ENCODE data around the gene PPP1R27. TPM values are rescaled to one million over a fixed set of nuclear protein-coding genes. Genes with fewer than 3 reads are reported as not detected.
A peak's percentile ranks its signal among the peaks of the same experiment; 100 is the strongest.

Gene PPP1R27
- total RNA-seq, 1 experiment from 2014 or later: not detected

- ChIA-PET POLR2A (ENCODE audit: low non-redundant PET) (no interaction called here), CTCF (no interaction called here)
- TF ChIP-seq CTCF (conservative IDR thresholded peaks at IDR 0.05; ENCODE audit: low read depth, low read length) (no peak), EZH2 (IDR thresholded peaks at IDR 0.05; ENCODE audit: borderline replicate concordance, low read depth, low read length, poor library complexity, severe bottlenecking) (no peak)
- BruUV-seq (replicated peaks): no TSS peak
- intact Hi-C loops (cut with micrococcal nuclease; ENCODE audit: unreplicated experiment): no loop called here
- H3K27me3 ChIP-seq (replicated peaks; ENCODE audit: insufficient read depth, low read depth, low read length, poor library complexity): no peaks in the 10 kb centered on the region
- no peaks in the 10 kb centered on the region for H3K9me3 ChIP-seq (ENCODE audit: low read depth, low read length, poor library complexity, severe bottlenecking)
- H3K4me3 ChIP-seq (ENCODE audit: low read depth, low read length, poor library complexity, severe bottlenecking): peak within 1 kb of the TSS; percentile 80
- H3K4me1 ChIP-seq (ENCODE audit: insufficient read depth, low read length, poor library complexity, severe bottlenecking): peaks cover 31% of the 10 kb centered on the region
- H3K27ac ChIP-seq (ENCODE audit: low read depth, low read length, poor library complexity, severe bottlenecking): peak within 1 kb of the TSS; percentile 100
- DNase-seq (ENCODE audit: low spot score): no peak
- H3K36me3 ChIP-seq (ENCODE audit: insufficient read depth, low read length, poor library complexity, severe bottlenecking): peaks cover 31% of the 10 kb centered on the region
Observed at GRCh38 chr17:81870981-81871386, 36.1 kb upstream of the PPP1R27 start, which contains the start of gene ARHGDIA. ARHGDIA (minus strand) TSS chr17:81871337; CDS start chr17:81869930, 1,407 bp downstream.

- peaks cover 31% of the 10 kb centered on the region for H3K4me1 ChIP-seq (ENCODE audit: insufficient read depth, low read length, poor library complexity, severe bottlenecking)
- H3K9me3 ChIP-seq (ENCODE audit: low read depth, low read length, poor library complexity, severe bottlenecking): no peaks in the 10 kb centered on the region
- intact Hi-C loops (cut with micrococcal nuclease; ENCODE audit: unreplicated experiment): no loop called here
- POLR2A ChIA-PET (ENCODE audit: low non-redundant PET): no interaction called here
- H3K4me3 ChIP-seq (ENCODE audit: low read depth, low read length, poor library complexity, severe bottlenecking): peak overlapping the region; percentile 80
- peak; percentile 64 for DNase-seq (ENCODE audit: low spot score)
- H3K27me3 ChIP-seq (replicated peaks; ENCODE audit: insufficient read depth, low read depth, low read length, poor library complexity): no peaks in the 10 kb centered on the region
- TF ChIP-seq EZH2 (IDR thresholded peaks at IDR 0.05; ENCODE audit: borderline replicate concordance, low read depth, low read length, poor library complexity, severe bottlenecking) (no peak), CTCF (conservative IDR thresholded peaks at IDR 0.05; ENCODE audit: low read depth, low read length) (no peak)
- CTCF ChIA-PET: no interaction called here
- no TSS peak for BruUV-seq (replicated peaks)
- H3K36me3 ChIP-seq (ENCODE audit: insufficient read depth, low read length, poor library complexity, severe bottlenecking): peaks cover 35% of the 10 kb centered on the region
- peak overlapping the region; percentile 94 for H3K27ac ChIP-seq (ENCODE audit: low read depth, low read length, poor library complexity, severe bottlenecking)
Observed at GRCh38 chr17:81870131-81870980, 35.5 kb upstream of the PPP1R27 start.

GRCh38 chr17:81869221-81870130 is 34.6 kb upstream of the PPP1R27 start:
- no TSS peak for BruUV-seq (replicated peaks)
- ChIA-PET CTCF (interaction anchor here (0.6 kb wide), 1 partner anchor 8 kb away, joined by 3 read pairs; no protein-coding TSS in a partner anchor), POLR2A (ENCODE audit: low non-redundant PET) (no interaction called here)
- H3K27ac ChIP-seq (ENCODE audit: low read depth, low read length, poor library complexity, severe bottlenecking): peak overlapping the region; percentile 94
- H3K4me1 ChIP-seq (ENCODE audit: insufficient read depth, low read length, poor library complexity, severe bottlenecking): peaks cover 31% of the 10 kb centered on the region
- intact Hi-C loops (cut with micrococcal nuclease; ENCODE audit: unreplicated experiment): no loop called here
- peak; percentile 61 for DNase-seq (ENCODE audit: low spot score)
- H3K36me3 ChIP-seq (ENCODE audit: insufficient read depth, low read length, poor library complexity, severe bottlenecking): peaks cover 35% of the 10 kb centered on the region
- no peaks in the 10 kb centered on the region for H3K9me3 ChIP-seq (ENCODE audit: low read depth, low read length, poor library complexity, severe bottlenecking)
- peak; percentile 96 for TF ChIP-seq CTCF (conservative IDR thresholded peaks at IDR 0.05; ENCODE audit: low read depth, low read length)
- TF ChIP-seq EZH2 (IDR thresholded peaks at IDR 0.05; ENCODE audit: borderline replicate concordance, low read depth, low read length, poor library complexity, severe bottlenecking): no peak
- peak overlapping the region; percentile 80 for H3K4me3 ChIP-seq (ENCODE audit: low read depth, low read length, poor library complexity, severe bottlenecking)
- H3K27me3 ChIP-seq (replicated peaks; ENCODE audit: insufficient read depth, low read depth, low read length, poor library complexity): no peaks in the 10 kb centered on the region
